ENCODE data around the gene PIMREG.

DNA sequence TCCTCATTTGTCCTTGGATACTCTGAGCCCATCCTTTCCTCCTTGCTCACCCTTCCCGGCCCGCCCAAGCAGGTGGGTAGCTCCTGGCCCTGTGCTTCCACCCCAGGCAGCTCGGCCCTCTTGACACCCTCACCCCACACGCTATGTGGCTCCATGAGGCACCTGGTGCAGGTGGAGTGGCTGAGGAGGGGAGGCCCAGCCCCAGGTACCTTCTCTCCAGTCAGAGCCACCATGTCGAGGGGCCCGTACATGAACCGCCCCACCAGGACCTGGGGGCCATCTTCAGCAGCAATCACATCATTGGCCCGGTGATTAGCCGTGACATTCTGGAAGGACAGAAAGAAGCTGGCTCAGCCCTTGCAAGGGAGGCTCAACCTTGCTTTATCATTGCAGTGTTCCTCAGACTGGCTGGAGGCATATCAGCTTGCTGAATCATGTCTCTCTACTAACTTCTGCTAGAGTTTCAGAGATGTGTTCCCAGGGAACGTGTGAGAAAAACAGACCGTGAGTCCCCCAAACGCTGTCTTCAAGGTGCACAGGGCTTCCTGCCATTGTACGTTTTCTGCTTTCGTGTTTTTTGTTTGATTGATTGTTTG lies 20.3 kb downstream of the PIMREG start:
- TF ChIP-seq, protein P1, sequence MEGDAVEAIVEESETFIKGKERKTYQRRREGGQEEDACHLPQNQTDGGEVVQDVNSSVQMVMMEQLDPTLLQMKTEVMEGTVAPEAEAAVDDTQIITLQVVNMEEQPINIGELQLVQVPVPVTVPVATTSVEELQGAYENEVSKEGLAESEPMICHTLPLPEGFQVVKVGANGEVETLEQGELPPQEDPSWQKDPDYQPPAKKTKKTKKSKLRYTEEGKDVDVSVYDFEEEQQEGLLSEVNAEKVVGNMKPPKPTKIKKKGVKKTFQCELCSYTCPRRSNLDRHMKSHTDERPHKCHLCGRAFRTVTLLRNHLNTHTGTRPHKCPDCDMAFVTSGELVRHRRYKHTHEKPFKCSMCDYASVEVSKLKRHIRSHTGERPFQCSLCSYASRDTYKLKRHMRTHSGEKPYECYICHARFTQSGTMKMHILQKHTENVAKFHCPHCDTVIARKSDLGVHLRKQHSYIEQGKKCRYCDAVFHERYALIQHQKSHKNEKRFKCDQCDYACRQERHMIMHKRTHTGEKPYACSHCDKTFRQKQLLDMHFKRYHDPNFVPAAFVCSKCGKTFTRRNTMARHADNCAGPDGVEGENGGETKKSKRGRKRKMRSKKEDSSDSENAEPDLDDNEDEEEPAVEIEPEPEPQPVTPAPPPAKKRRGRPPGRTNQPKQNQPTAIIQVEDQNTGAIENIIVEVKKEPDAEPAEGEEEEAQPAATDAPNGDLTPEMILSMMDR (IDR thresholded peaks at IDR 0.05): no peak
- no peak for TF ChIP-seq POLR2AphosphoS5 (IDR thresholded peaks at IDR 0.05; ENCODE audit: low read depth, low read length)
- no peak for TF ChIP-seq TCF7L2 (IDR thresholded peaks at IDR 0.05; ENCODE audit: low read depth, low read length)
- TF ChIP-seq, protein P2, sequence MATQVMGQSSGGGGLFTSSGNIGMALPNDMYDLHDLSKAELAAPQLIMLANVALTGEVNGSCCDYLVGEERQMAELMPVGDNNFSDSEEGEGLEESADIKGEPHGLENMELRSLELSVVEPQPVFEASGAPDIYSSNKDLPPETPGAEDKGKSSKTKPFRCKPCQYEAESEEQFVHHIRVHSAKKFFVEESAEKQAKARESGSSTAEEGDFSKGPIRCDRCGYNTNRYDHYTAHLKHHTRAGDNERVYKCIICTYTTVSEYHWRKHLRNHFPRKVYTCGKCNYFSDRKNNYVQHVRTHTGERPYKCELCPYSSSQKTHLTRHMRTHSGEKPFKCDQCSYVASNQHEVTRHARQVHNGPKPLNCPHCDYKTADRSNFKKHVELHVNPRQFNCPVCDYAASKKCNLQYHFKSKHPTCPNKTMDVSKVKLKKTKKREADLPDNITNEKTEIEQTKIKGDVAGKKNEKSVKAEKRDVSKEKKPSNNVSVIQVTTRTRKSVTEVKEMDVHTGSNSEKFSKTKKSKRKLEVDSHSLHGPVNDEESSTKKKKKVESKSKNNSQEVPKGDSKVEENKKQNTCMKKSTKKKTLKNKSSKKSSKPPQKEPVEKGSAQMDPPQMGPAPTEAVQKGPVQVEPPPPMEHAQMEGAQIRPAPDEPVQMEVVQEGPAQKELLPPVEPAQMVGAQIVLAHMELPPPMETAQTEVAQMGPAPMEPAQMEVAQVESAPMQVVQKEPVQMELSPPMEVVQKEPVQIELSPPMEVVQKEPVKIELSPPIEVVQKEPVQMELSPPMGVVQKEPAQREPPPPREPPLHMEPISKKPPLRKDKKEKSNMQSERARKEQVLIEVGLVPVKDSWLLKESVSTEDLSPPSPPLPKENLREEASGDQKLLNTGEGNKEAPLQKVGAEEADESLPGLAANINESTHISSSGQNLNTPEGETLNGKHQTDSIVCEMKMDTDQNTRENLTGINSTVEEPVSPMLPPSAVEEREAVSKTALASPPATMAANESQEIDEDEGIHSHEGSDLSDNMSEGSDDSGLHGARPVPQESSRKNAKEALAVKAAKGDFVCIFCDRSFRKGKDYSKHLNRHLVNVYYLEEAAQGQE (IDR thresholded peaks at IDR 0.05; ENCODE audit: insufficient read depth in 1 of 2, low read depth in 2 of 2, low read length in 1 of 2): no peak
- no peak for TF ChIP-seq SIN3A (IDR thresholded peaks at IDR 0.05; ENCODE audit: borderline replicate concordance, insufficient read depth, low read depth, low read length)
